ENCODE results near the gene RGL1. TPM values are rescaled to one million over a fixed set of nuclear protein-coding genes. Genes with fewer than 3 reads are reported as not detected.

The RGL1 gene
- total RNA-seq, 2 donors from 2014 or later: 1.7 to 2.2 TPM

GRCh38 chr1:183816110-183816509 lies 11.2 kb downstream of the RGL1 start:
- no peaks in the 10 kb centered on the region for H3K36me3 Mint-ChIP-seq (ENCODE audit: insufficient read depth in 2 of 2)
- no peak overlapping the region for H3K4me3 Mint-ChIP-seq
- H3K9me3 Mint-ChIP-seq: no peaks in the 10 kb centered on the region
- H3K27ac Mint-ChIP-seq: no peak overlapping the region
- no peaks in the 10 kb centered on the region for H3K4me1 Mint-ChIP-seq (ENCODE audit: low read depth)
- H3K27me3 Mint-ChIP-seq (ENCODE audit: low read depth): no peaks in the 10 kb centered on the region
- DNase-seq (no peak), ATAC-seq (replicated peaks in 1 of 2) (no peak)

- no peaks in the 10 kb centered on the region for H3K9me3 Mint-ChIP-seq
- no peaks in the 10 kb centered on the region for H3K27me3 Mint-ChIP-seq (ENCODE audit: low read depth)
- ATAC-seq (replicated peaks in 1 of 2) (no peak), DNase-seq (no peak)
- no peaks in the 10 kb centered on the region for H3K36me3 Mint-ChIP-seq (ENCODE audit: insufficient read depth in 2 of 2)
- no peaks in the 10 kb centered on the region for H3K4me1 Mint-ChIP-seq (ENCODE audit: low read depth)
- no peak overlapping the region for H3K4me3 Mint-ChIP-seq
- no peak overlapping the region for H3K27ac Mint-ChIP-seq
Observed at GRCh38 chr1:183817576-183818288, 12.8 kb downstream of the RGL1 start.

DNA sequence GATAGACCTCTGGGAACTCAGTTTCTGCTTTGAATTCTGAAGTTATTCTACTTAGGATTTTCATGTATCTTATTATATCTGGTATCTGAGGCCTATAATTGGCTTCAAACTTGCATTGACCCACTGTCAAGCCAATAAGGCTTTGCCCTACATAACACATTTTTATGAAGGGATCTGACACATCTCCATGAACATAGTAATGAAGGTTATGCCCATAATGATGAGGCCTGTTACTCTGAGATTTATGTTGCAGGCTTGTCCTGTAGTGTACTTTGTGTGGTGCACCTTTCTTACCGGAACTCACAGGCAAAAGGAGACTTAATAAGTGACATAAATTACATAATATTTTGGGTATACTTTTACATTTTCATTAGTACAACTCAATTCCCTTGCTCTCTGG lies 14.1 kb downstream of the RGL1 start:
- no peak overlapping the region for H3K27ac Mint-ChIP-seq
- no peaks in the 10 kb centered on the region for H3K27me3 Mint-ChIP-seq (ENCODE audit: low read depth)
- no peaks in the 10 kb centered on the region for H3K36me3 Mint-ChIP-seq (ENCODE audit: insufficient read depth in 2 of 2)
- H3K9me3 Mint-ChIP-seq: no peaks in the 10 kb centered on the region
- H3K4me3 Mint-ChIP-seq: no peak overlapping the region
- ATAC-seq (replicated peaks in 1 of 2) (no peak), DNase-seq (no peak)
- H3K4me1 Mint-ChIP-seq (ENCODE audit: low read depth): no peaks in the 10 kb centered on the region

DNA sequence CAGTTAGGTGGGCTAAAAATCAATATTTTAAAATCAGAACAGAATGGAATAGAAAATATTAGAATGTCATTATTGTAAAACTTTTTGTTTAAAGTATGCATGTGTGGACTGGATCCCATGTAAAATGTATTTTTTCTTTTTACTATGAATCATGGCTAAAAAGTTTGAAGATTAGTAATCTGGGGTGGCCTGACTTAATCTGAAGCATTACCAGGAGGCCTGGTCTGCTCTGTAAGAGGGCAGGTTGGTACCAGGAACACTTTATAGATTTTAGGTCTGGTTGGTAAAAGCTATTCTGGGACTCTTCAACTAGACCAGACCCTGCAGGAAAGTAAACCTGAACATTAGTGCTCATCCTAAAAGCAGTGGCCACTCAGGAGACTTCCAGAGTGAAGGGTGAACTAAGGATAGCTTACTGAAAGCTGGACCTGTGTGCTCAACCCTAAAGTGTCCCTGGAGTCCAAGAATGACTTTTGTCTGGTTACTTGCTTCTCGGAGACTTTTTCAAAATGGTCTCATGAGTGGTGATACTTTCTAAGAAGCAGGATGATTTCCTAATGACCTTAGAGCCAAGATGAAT lies 16.5 kb downstream of the RGL1 start:
- DNase-seq (no peak), ATAC-seq (replicated peaks in 1 of 2) (no peak)
- Mint-ChIP-seq H3K36me3 (ENCODE audit: insufficient read depth in 2 of 2) (no peaks in the 10 kb centered on the region), H3K4me3 (no peak overlapping the region), H3K27me3 (ENCODE audit: low read depth) (no peaks in the 10 kb centered on the region), H3K27ac (no peak overlapping the region), H3K9me3 (no peaks in the 10 kb centered on the region), H3K4me1 (ENCODE audit: low read depth) (no peaks in the 10 kb centered on the region)

- no peak for DNase-seq
Observed at GRCh38 chr1:183821889-183822611, 17.1 kb downstream of the RGL1 start.

DNA sequence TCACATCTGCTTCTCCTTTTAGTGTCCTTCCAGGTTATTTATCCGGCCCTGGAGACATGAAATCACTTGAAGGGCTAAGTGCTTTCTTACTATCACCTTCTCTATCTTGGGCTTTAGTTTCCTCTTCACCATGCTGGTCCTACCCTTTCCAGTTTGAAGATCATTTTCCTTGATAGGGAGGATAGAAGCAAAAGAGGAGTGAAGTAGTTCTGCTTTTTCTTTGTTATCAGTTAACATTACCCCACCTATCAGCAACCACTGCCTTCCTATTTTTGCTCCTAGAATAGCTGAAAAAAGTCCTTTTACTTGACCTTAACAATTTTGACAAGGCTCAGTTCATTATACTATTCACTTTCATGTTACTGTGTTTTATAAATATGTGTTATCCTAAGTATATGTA lies 19.4 kb downstream of the RGL1 start:
- H3K4me3 Mint-ChIP-seq: no peak overlapping the region
- H3K27me3 Mint-ChIP-seq (ENCODE audit: low read depth): no peaks in the 10 kb centered on the region
- H3K36me3 Mint-ChIP-seq (ENCODE audit: insufficient read depth in 2 of 2): no peaks in the 10 kb centered on the region
- ATAC-seq (replicated peaks in 1 of 2) (no peak), DNase-seq (no peak)
- H3K9me3 Mint-ChIP-seq: no peaks in the 10 kb centered on the region
- no peaks in the 10 kb centered on the region for H3K4me1 Mint-ChIP-seq (ENCODE audit: low read depth)
- no peak overlapping the region for H3K27ac Mint-ChIP-seq

More at GRCh38 chr1:183821889-183822611, 17.1 kb downstream of the RGL1 start:
- peak in 1 of 2 donors; percentile 23 for ATAC-seq (replicated peaks in 1 of 2)
- Mint-ChIP-seq H3K4me3 (no peak overlapping the region), H3K27ac (no peak overlapping the region), H3K4me1 (ENCODE audit: low read depth) (no peaks in the 10 kb centered on the region), H3K27me3 (ENCODE audit: low read depth) (no peaks in the 10 kb centered on the region), H3K9me3 (no peaks in the 10 kb centered on the region), H3K36me3 (ENCODE audit: insufficient read depth in 2 of 2) (no peaks in the 10 kb centered on the region)

DNA sequence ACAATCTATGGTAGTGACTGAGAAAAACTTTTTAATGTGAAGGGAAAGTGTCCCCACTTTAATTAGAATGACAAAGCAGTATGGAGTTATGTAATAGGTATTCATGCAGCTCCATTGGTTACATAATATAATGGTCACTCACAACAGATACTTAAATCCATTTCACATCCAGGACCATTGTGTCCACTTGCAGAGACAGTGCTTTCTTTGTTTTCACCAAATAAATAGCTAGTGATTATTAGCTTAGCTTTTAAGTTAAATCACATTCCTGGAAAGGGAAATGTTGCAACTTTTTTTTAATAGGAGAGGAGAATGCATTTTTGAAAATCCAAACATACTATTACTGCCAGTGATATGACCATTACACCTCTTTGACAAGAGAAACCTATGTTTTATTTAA lies 22.9 kb downstream of the RGL1 start:
- DNase-seq (no peak), ATAC-seq (replicated peaks in 1 of 2) (no peak)
- Mint-ChIP-seq H3K4me1 (ENCODE audit: low read depth) (no peaks in the 10 kb centered on the region), H3K9me3 (no peaks in the 10 kb centered on the region), H3K27ac (no peak overlapping the region), H3K36me3 (ENCODE audit: insufficient read depth in 2 of 2) (no peaks in the 10 kb centered on the region), H3K4me3 (no peak overlapping the region), H3K27me3 (ENCODE audit: low read depth) (no peaks in the 10 kb centered on the region)

DNA sequence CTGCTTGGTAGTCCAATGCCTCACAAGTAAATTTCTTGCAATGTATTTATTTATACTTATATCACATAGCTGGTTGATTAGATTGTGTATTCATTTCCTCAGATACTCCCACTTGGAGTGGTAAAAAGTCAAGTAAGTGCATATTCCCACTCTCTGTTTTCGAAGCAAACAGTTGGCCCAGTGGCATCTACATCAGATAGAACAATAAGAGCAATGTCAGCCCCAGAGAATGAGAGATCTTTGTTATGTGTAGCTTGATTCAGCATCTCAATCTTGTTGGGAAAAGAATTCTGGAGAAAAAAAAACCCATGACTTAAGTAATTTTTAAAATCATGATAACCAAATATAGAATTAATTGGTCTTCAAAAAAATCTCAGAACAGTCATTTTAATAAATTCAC lies 25.5 kb downstream of the RGL1 start:
- H3K4me1 Mint-ChIP-seq (ENCODE audit: low read depth): no peaks in the 10 kb centered on the region
- DNase-seq (no peak), ATAC-seq (replicated peaks in 1 of 2) (no peak)
- no peak overlapping the region for H3K4me3 Mint-ChIP-seq
- no peaks in the 10 kb centered on the region for H3K9me3 Mint-ChIP-seq
- H3K27ac Mint-ChIP-seq: no peak overlapping the region
- no peaks in the 10 kb centered on the region for H3K27me3 Mint-ChIP-seq (ENCODE audit: low read depth)
- no peaks in the 10 kb centered on the region for H3K36me3 Mint-ChIP-seq (ENCODE audit: insufficient read depth in 2 of 2)

DNA sequence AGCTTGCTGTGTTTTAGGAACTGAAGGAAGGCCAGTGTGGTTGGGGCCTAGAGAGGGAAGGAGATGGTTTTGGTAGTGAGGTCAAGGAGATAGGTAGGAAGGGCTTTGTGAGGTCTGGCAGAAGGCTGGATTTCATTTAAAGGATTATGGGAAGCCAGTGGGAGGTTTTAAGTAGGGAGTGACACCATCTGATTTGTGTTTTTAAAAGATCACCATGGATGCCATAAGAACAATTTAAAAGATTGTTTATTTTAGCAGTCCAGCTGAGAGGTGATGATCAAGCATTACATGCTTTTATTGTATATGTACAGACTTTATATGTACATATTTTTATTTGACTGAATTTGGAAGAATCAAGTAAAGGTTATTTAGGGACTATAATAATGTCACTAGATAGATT lies 26.4 kb downstream of the RGL1 start:
- no peaks in the 10 kb centered on the region for H3K4me1 Mint-ChIP-seq (ENCODE audit: low read depth)

DNA sequence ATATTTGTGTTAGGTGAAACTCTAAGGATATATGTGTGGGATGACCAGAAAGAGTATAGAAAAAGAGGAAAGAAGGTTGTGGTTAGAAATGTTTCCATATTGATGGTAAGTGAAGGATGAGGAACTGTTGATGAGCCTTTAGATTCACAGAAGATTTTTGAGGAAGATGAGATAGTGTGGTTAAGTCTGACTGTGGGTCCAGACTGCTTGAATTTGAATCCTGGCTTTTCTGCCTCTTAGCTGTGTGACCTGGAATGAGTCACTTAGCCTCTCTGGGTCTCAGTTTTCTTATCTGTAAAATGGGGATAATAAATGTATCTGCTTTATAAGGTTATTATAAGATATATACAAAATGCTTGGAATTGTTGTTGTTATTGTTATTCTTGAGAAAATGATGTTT lies 27.5 kb downstream of the RGL1 start:
- ATAC-seq (replicated peaks in 1 of 2): no peak
- no peak for DNase-seq
- Mint-ChIP-seq H3K27me3 (ENCODE audit: low read depth) (no peaks in the 10 kb centered on the region), H3K9me3 (no peaks in the 10 kb centered on the region), H3K4me3 (no peak overlapping the region), H3K4me1 (ENCODE audit: low read depth) (no peaks in the 10 kb centered on the region), H3K36me3 (ENCODE audit: insufficient read depth in 2 of 2) (no peaks in the 10 kb centered on the region), H3K27ac (no peak overlapping the region)

More for the DNA sequence above, 26.4 kb downstream of the RGL1 start:
- H3K9me3 Mint-ChIP-seq: no peaks in the 10 kb centered on the region
- ATAC-seq (replicated peaks in 1 of 2) (no peak), DNase-seq (no peak)
- H3K36me3 Mint-ChIP-seq (ENCODE audit: insufficient read depth in 2 of 2): no peaks in the 10 kb centered on the region
- no peak overlapping the region for H3K4me3 Mint-ChIP-seq
- H3K27me3 Mint-ChIP-seq (ENCODE audit: low read depth): no peaks in the 10 kb centered on the region
- H3K27ac Mint-ChIP-seq: no peak overlapping the region

DNA sequence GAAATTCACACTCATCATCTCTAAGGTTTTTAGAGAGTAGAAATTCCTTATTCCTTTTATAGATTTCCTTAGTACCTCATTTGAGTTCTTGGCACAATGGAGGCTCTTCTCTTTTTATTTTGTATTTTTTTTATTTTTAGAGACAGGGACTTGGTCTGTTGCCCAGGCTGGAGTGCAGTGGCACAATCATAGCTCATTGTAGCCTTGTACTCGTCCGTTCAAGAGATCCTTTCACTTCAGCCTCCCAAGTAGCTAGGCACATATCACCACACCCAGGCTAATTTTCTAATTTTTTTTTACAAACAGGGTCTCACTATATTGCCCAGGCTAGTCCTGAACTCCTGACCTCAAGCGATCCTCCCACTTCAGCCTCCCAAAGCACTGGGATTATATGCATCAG lies 29.6 kb downstream of the RGL1 start:
- DNase-seq (no peak), ATAC-seq (replicated peaks in 1 of 2) (no peak)

GRCh38 chr1:183836598-183836997 lies 31.7 kb downstream of the RGL1 start:
- Mint-ChIP-seq H3K4me1 (ENCODE audit: low read depth) (peaks cover 4% of the 10 kb centered on the region), H3K27me3 (ENCODE audit: low read depth) (no peaks in the 10 kb centered on the region), H3K27ac (no peak overlapping the region), H3K36me3 (ENCODE audit: insufficient read depth in 2 of 2) (peaks cover 0 to 1% of the 10 kb centered on the region in 2 donors), H3K9me3 (no peaks in the 10 kb centered on the region), H3K4me3 (no peak overlapping the region)
- DNase-seq: no peak
- ATAC-seq (replicated peaks in 1 of 2): no peak

More for the DNA sequence above, 29.6 kb downstream of the RGL1 start:
- Mint-ChIP-seq H3K27ac (no peak overlapping the region), H3K4me1 (ENCODE audit: low read depth) (no peaks in the 10 kb centered on the region), H3K27me3 (ENCODE audit: low read depth) (no peaks in the 10 kb centered on the region), H3K9me3 (no peaks in the 10 kb centered on the region), H3K36me3 (ENCODE audit: insufficient read depth in 2 of 2) (no peaks in the 10 kb centered on the region), H3K4me3 (no peak overlapping the region)

DNA sequence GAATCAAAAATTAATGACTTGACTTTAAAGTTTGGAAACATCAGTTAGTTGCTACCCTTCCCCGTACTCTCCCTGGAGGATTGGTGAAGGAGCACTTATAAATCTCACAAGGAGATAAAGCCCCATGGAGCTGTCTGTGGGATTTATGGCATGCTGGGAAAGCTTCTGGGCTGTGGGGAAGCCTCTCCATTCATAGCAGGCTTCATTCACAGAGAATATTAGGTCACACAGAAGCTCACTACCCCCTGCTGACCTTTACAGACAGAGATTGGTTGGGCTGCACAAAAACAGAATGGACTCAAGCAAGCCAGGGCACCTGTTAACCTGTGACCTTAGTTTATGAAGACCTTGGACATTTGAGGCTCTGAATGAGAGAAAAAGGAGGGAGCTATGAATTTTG lies 32.1 kb downstream of the RGL1 start:
- peaks cover 9% of the 10 kb centered on the region for H3K4me1 Mint-ChIP-seq (ENCODE audit: low read depth)
- no peak for DNase-seq
- H3K36me3 Mint-ChIP-seq (ENCODE audit: insufficient read depth in 2 of 2): peaks cover 0 to 1% of the 10 kb centered on the region in 2 donors
- H3K9me3 Mint-ChIP-seq: no peaks in the 10 kb centered on the region
- ATAC-seq (replicated peaks in 1 of 2): no peak
- H3K27me3 Mint-ChIP-seq (ENCODE audit: low read depth): no peaks in the 10 kb centered on the region
- no peak overlapping the region for H3K4me3 Mint-ChIP-seq
- H3K27ac Mint-ChIP-seq: no peak overlapping the region

Data from activated T-cell treated with anti-CD3 and anti-CD28 coated beads, Interleukin-2, amount 50 U/mL, for 72 hours (primary cell).